Omental fat pad (tissue), 4 donors: ENCODE data around the gene CRY1. TPM values are rescaled to one million over a fixed set of nuclear protein-coding genes. Genes with fewer than 3 reads are reported as not detected.
"Not testable (repeated sequence)": the region's sequence is repeated elsewhere in the genome, so short reads cannot be mapped to it uniquely, and the experiment has no call there.

Experiments used
- ATAC-seq: fragments of 150-250 bp; one replicate; pipeline ENCODE4 v1.9.1; 2016; ENCODE audit warnings: mild to moderate bottlenecking, moderate library complexity; ENCODE audit not compliant: low FRiP score
- DNase-seq: peaks from one replicate; pipeline ENCODE4 v3.0.0-alpha.2; 2019; ENCODE audit warnings: low spot score
- CTCF ChIP-seq, 3 donors: fragments of 450-650 bp; IDR thresholded peaks; one replicate each; pipeline ENCODE4 v1.5.1; 2016 to 2017; ENCODE audit warnings: antibody characterized with exemption in 3 of 3, mild to moderate bottlenecking in 3 of 3, moderate library complexity in 2 of 3
- total RNA-seq, 4 donors: library from RNA; depleted of rRNA; stranded (reverse); fragments of >200 nt; gene quantifications; one replicate each; pipeline ENCODE4 v1.1.0, GENCODE V29; 2016

The CRY1 gene
- total RNA-seq, 4 donors from 2014 or later, result 20.7 to 97.0 (median 52.9) TPM

GRCh38 chr12:107108995-107109508 lies 15.7 kb upstream of the CRY1 start:
- no peak for TF ChIP-seq CTCF (IDR thresholded peaks at IDR 0.05)
- DNase-seq (no peak), ATAC-seq (no peak)

GRCh38 chr12:107108366-107108765 lies 15.0 kb upstream of the CRY1 start:
- ATAC-seq, DNase-seq: not testable (repeated sequence)

- no peak for TF ChIP-seq CTCF (IDR thresholded peaks at IDR 0.05)
Observed at GRCh38 chr12:107107381-107107780, 14.0 kb upstream of the CRY1 start.

GRCh38 chr12:107106241-107107025 lies 13.1 kb upstream of the CRY1 start:
- DNase-seq (no peak), ATAC-seq (no peak)
- TF ChIP-seq CTCF (IDR thresholded peaks at IDR 0.05), result no peak

More at GRCh38 chr12:107107381-107107780, 14.0 kb upstream of the CRY1 start:
- ATAC-seq (no peak), DNase-seq (no peak)

GRCh38 chr12:107105410-107105703 lies 12.0 kb upstream of the CRY1 start:
- no peak for TF ChIP-seq CTCF (IDR thresholded peaks at IDR 0.05)
- DNase-seq (no peak), ATAC-seq (no peak)

- DNase-seq (no peak), ATAC-seq (no peak)
- no peak for TF ChIP-seq CTCF (IDR thresholded peaks at IDR 0.05)
Observed at GRCh38 chr12:107103516-107103915, 10.2 kb upstream of the CRY1 start.

- ATAC-seq, result no peak
- no peak for DNase-seq
- TF ChIP-seq CTCF (IDR thresholded peaks at IDR 0.05), result no peak
Observed at GRCh38 chr12:107103097-107103496, 9.7 kb upstream of the CRY1 start.
